Mesendoderm (in vitro differentiated cells): ENCODE results near the gene EFCAB13.

Experiments used
- DNase-seq: peaks from one replicate; pipeline ENCODE4 v3.0.0; 2013
- H2AK5ac ChIP-seq: 2 replicates; pipeline ENCODE4 v1.6.1; 2013; ENCODE audit warnings: low read length, inconsistent platforms
- H2BK120ac ChIP-seq: 2 replicates; pipeline ENCODE4 v1.6.1; 2013; ENCODE audit warnings: low read depth, mild to moderate bottlenecking, low read length, moderate library complexity, mixed read lengths
- H2BK15ac ChIP-seq: replicated peaks from 2 replicates; pipeline ENCODE4 v1.6.1; 2013; ENCODE audit warnings: low read depth, mild to moderate bottlenecking, moderate library complexity
- H2BK5ac ChIP-seq: 2 replicates; pipeline ENCODE4 v1.6.1; 2013; ENCODE audit warnings: low read length, inconsistent platforms
- H3K18ac ChIP-seq: 2 replicates; pipeline ENCODE4 v1.6.1; 2013; ENCODE audit warnings: mild to moderate bottlenecking, low read length, mixed read lengths
- H3K23ac ChIP-seq: one replicate; pipeline ENCODE4 v1.6.1; 2013; ENCODE audit warnings: low read length
- H3K27ac ChIP-seq: 2 replicates; pipeline ENCODE4 v1.5.1; 2013; ENCODE audit warnings: low read depth, mild to moderate bottlenecking, inconsistent platforms, low read length, moderate library complexity
- H3K27me3 ChIP-seq: 2 replicates; pipeline ENCODE4 v1.6.1; 2013; ENCODE audit warnings: low read length, control low read depth, mild to moderate bottlenecking, inconsistent platforms; ENCODE audit not compliant: insufficient read depth, poor library complexity
- H3K36me3 ChIP-seq: 2 replicates; pipeline ENCODE4 v1.6.1; 2013; ENCODE audit warnings: low read length, inconsistent platforms; ENCODE audit not compliant: control insufficient read depth, insufficient read depth
- H3K4ac ChIP-seq: one replicate; pipeline ENCODE4 v1.6.1; 2013; ENCODE audit warnings: low read depth, mild to moderate bottlenecking, low read length, moderate library complexity
- H3K4me1 ChIP-seq: 2 replicates; pipeline ENCODE4 v1.6.1; 2013; ENCODE audit warnings: low read depth, low read length, inconsistent platforms; ENCODE audit not compliant: control insufficient read depth
- H3K4me2 ChIP-seq: 2 replicates; pipeline ENCODE4 v1.6.1; 2013; ENCODE audit warnings: low read length
- H3K4me3 ChIP-seq: 2 replicates; pipeline ENCODE4 v1.5.1; 2013; ENCODE audit warnings: mild to moderate bottlenecking, low read length
- H3K56ac ChIP-seq: one replicate; pipeline ENCODE4 v1.6.1; 2013; ENCODE audit warnings: low read length
- H3K79me1 ChIP-seq: 2 replicates; pipeline ENCODE4 v1.6.1; 2013; ENCODE audit warnings: low read length, inconsistent platforms
- H3K79me2 ChIP-seq: 2 replicates; pipeline ENCODE4 v1.6.1; 2013; ENCODE audit warnings: mild to moderate bottlenecking, low read length; ENCODE audit not compliant: control insufficient read depth, insufficient read depth
- H3K9ac ChIP-seq: 2 replicates; pipeline ENCODE4 v1.6.1; 2013; ENCODE audit warnings: low read length, inconsistent platforms
- H4K5ac ChIP-seq: one replicate; pipeline ENCODE4 v1.6.1; 2013; ENCODE audit warnings: low read length
- H4K8ac ChIP-seq: one replicate; pipeline ENCODE4 v1.6.1; 2013; ENCODE audit warnings: low read depth, mild to moderate bottlenecking, control low read depth, low read length, moderate library complexity
- WGBS: extraction: QIAGEN DNeasy Blood & Tissue Kit; methylation state at CpG from one replicate; pipeline ENCODE4 v1.1.7; 2013; ENCODE audit warnings: low lambda C conversion rate, missing lambda C conversion rate; ENCODE audit not compliant: insufficient coverage; ENCODE audit errors: extremely low coverage; 5-methylcytosine and 5-hydroxymethylcytosine counted together

Gene EFCAB13

DNA sequence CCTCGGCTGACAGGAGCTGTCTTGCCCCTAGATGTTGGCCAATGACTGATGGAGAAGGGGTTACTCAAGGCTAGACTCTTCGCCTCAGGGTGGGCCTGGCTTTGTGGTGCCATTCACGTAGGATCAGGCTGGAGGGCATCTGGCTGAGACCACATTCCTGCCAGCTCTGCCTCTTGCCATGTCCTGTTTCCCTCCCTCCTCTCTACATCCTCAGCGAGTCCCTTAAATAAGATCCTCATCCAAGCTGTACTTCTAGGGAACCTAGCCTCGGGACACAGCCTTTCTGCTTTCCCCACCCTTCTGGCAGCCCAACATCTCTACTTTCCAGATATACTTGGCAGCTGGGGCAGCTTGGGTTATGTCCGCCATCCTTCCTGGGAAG lies 27.9 kb upstream of the EFCAB13 start:
- no peak overlapping the region for H2AK5ac ChIP-seq
- no peaks in the 10 kb centered on the region for H3K79me2 ChIP-seq
- H4K8ac ChIP-seq = no peak overlapping the region
- no peak overlapping the region for H3K9ac ChIP-seq
- H2BK5ac ChIP-seq = no peak overlapping the region
- H3K27ac ChIP-seq = no peak overlapping the region
- no peak overlapping the region for H2BK120ac ChIP-seq
- no peak overlapping the region for H3K4me2 ChIP-seq
- no peaks in the 10 kb centered on the region for H3K79me1 ChIP-seq
- H2BK15ac ChIP-seq = no peak overlapping the region
- no peak overlapping the region for H3K4me3 ChIP-seq
- no peak overlapping the region for H3K56ac ChIP-seq
- no peak for DNase-seq
- H3K4ac ChIP-seq = no peak overlapping the region
- no peaks in the 10 kb centered on the region for H3K4me1 ChIP-seq
- no peak overlapping the region for H4K5ac ChIP-seq
- no CpG with 5 or more reads among the region's 6 CpGs for WGBS
- H3K36me3 ChIP-seq = no peaks in the 10 kb centered on the region
- H3K27me3 ChIP-seq = no peaks in the 10 kb centered on the region
- H3K23ac ChIP-seq = no peak overlapping the region
- no peak overlapping the region for H3K18ac ChIP-seq

DNA sequence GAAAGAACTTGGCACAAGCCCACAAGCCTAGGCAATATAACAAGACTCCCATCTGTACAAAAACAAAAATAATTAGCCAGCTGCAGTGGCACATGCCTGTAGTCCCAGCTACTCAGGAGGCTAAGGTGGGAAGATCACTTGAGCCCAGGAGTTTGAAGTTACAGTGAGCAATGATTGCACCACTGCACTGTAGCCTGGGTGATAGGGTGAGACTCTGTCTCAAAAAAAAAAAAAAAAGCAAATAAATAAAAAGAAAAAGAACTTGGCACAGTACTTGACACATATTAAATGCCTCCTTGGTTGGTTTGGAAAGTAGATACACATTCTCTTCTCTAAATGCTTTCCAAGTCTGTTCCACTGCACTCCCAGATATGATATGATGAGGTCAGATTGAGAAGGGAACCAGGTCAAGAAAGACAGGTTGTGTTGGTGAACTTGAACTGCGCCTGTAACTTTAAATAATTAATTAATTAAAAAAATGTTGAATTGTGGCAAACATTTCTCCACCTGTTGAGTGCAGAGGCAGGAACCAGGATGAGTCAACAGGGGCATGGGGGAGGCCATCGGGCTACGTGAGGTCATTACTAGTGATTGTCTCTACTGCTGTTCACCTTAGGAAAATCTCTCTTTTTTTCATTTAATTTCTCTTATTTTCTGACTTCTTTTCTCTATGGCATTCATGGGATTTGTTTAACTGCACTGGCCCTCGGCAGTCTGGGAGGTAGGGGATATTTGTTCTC lies 25.9 kb upstream of the EFCAB13 start:
- H3K4me2 ChIP-seq = no peak overlapping the region
- DNase-seq = no peak
- no CpG with 5 or more reads among the region's 4 CpGs for WGBS

DNA sequence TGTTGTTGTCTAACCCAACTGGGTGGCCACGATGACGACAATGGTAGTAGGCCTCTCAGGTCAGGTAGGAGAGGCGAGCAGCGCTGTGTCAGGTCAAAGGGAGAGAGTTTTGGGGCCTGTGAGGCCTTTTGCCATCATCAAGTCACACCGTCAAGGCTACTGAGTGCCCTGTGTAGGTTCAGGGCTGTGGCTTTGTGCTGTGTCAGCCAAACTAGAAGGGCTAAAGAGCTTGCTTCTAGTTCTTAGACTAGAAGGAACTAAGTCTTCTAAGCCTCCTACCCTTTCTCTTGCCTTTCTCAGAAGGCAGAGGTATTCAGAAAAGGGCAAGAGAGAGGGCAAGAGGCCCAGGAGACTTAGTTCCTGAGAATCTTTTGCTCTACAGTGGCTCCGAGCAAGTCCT lies 25.0 kb upstream of the EFCAB13 start:
- no peak overlapping the region for H3K56ac ChIP-seq
- no peaks in the 10 kb centered on the region for H3K79me1 ChIP-seq
- H2BK120ac ChIP-seq = no peak overlapping the region
- H2AK5ac ChIP-seq = no peak overlapping the region
- no peaks in the 10 kb centered on the region for H3K27me3 ChIP-seq
- no peak overlapping the region for H3K4ac ChIP-seq
- H3K4me2 ChIP-seq = no peak overlapping the region
- H4K5ac ChIP-seq = no peak overlapping the region
- H3K4me3 ChIP-seq = no peak overlapping the region
- H3K23ac ChIP-seq = no peak overlapping the region
- H2BK5ac ChIP-seq = no peak overlapping the region
- H3K18ac ChIP-seq = no peak overlapping the region
- H3K9ac ChIP-seq = no peak overlapping the region
- H3K4me1 ChIP-seq = no peaks in the 10 kb centered on the region
- H3K79me2 ChIP-seq = no peaks in the 10 kb centered on the region
- H3K27ac ChIP-seq = no peak overlapping the region
- H3K36me3 ChIP-seq = no peaks in the 10 kb centered on the region
- no peak overlapping the region for H2BK15ac ChIP-seq
- no peak for DNase-seq
- no CpG with 5 or more reads among the region's 6 CpGs for WGBS
- H4K8ac ChIP-seq = no peak overlapping the region

More for the DNA sequence above, 25.9 kb upstream of the EFCAB13 start:
- Histone ChIP-seq H3K36me3 (no peaks in the 10 kb centered on the region), H3K4me1 (no peaks in the 10 kb centered on the region), H2BK15ac (no peak overlapping the region), H3K27ac (no peak overlapping the region), H3K9ac (no peak overlapping the region), H3K27me3 (no peaks in the 10 kb centered on the region), H3K4ac (no peak overlapping the region), H4K5ac (no peak overlapping the region), H3K79me2 (no peaks in the 10 kb centered on the region), H3K23ac (no peak overlapping the region), H3K4me3 (no peak overlapping the region), H2BK5ac (no peak overlapping the region), H4K8ac (no peak overlapping the region), H3K79me1 (no peaks in the 10 kb centered on the region), H3K56ac (no peak overlapping the region), H2BK120ac (no peak overlapping the region), H2AK5ac (no peak overlapping the region), H3K18ac (no peak overlapping the region)

GRCh38 chr17:47299239-47299910 lies 24.4 kb upstream of the EFCAB13 start:
- H3K27ac ChIP-seq = no peak overlapping the region
- no peaks in the 10 kb centered on the region for H3K79me2 ChIP-seq
- H3K4me1 ChIP-seq = no peaks in the 10 kb centered on the region
- no peak for DNase-seq
- no peak overlapping the region for H2BK5ac ChIP-seq
- H4K8ac ChIP-seq = no peak overlapping the region
- H3K36me3 ChIP-seq = no peaks in the 10 kb centered on the region
- H4K5ac ChIP-seq = no peak overlapping the region
- H3K27me3 ChIP-seq = no peaks in the 10 kb centered on the region
- no peak overlapping the region for H3K56ac ChIP-seq
- no peak overlapping the region for H3K23ac ChIP-seq
- H3K4me2 ChIP-seq = no peak overlapping the region
- H3K79me1 ChIP-seq = no peaks in the 10 kb centered on the region
- no peak overlapping the region for H3K4ac ChIP-seq
- no peak overlapping the region for H3K9ac ChIP-seq
- WGBS = no CpG with 5 or more reads among the region's 13 CpGs
- no peak overlapping the region for H2BK15ac ChIP-seq
- H2BK120ac ChIP-seq = no peak overlapping the region
- H3K18ac ChIP-seq = no peak overlapping the region
- no peak overlapping the region for H3K4me3 ChIP-seq
- H2AK5ac ChIP-seq = no peak overlapping the region

- DNase-seq = no peak
- H3K9ac ChIP-seq = no peak overlapping the region
- WGBS = no CpG with 5 or more reads among the region's 1 CpG
- H3K36me3 ChIP-seq = no peaks in the 10 kb centered on the region
- H2BK15ac ChIP-seq = no peak overlapping the region
- H3K79me2 ChIP-seq = no peaks in the 10 kb centered on the region
- no peak overlapping the region for H3K23ac ChIP-seq
- H3K56ac ChIP-seq = no peak overlapping the region
- no peaks in the 10 kb centered on the region for H3K79me1 ChIP-seq
- no peak overlapping the region for H3K4me2 ChIP-seq
- no peak overlapping the region for H2BK120ac ChIP-seq
- no peak overlapping the region for H3K18ac ChIP-seq
- H2AK5ac ChIP-seq = no peak overlapping the region
- no peak overlapping the region for H4K8ac ChIP-seq
- H3K27me3 ChIP-seq = no peaks in the 10 kb centered on the region
- no peak overlapping the region for H4K5ac ChIP-seq
- H3K4me1 ChIP-seq = peaks cover 3% of the 10 kb centered on the region
- H3K4me3 ChIP-seq = no peak overlapping the region
- no peak overlapping the region for H3K27ac ChIP-seq
- H3K4ac ChIP-seq = no peak overlapping the region
- H2BK5ac ChIP-seq = no peak overlapping the region
Observed at GRCh38 chr17:47300718-47301117, 23.0 kb upstream of the EFCAB13 start.
